NCI-H510A (cell line): ENCODE data around the gene IGF2.
"Not testable (repeated sequence)": the region's sequence is repeated elsewhere in the genome, so short reads cannot be mapped to it uniquely, and the experiment has no call there.

Experiments used
- DNase-seq: peaks from one replicate; lab custom pipeline; 2025; lab: John Stamatoyannopoulos, UW

The IGF2 gene

GRCh38 chr11:2136209-2136951, 2.8 kb downstream of the IGF2 start:
- DNase-seq, result no peak

- DNase-seq, result no peak
These were observed 3.5 kb downstream of the IGF2 start for GRCh38 chr11:2135648-2136201.

DNA sequence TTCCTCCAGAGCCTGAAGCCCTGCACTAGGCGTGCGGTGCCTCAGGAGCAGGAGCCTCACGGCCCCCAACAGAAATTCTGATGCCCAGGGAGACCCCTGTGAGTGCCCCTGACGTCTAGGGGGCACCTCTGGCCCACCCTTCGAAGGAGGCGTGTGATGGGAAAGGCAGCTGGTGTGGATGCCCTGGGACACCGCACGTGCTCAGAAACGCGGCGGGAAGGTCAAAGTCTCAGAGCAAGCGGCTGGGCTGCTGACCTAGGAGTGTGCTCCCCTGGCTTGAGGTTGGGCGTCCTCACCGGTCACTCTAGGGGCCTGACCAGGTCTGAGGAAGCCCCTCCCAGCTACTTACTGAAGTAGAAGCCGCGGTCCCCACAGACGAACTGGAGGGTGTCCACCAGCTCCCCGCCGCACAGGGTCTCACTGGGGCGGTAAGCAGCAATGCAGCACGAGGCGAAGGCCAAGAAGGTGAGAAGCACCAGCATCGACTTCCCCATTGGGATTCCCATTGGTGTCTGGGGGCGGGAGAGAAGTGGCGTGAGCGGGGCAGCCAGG, 4.1 kb downstream of the IGF2 start:
- no peak for DNase-seq

GRCh38 chr11:2134022-2135010, 4.9 kb downstream of the IGF2 start:
- no peak for DNase-seq

GRCh38 chr11:2133241-2134021, 5.8 kb downstream of the IGF2 start:
- DNase-seq, result no peak

GRCh38 chr11:2132874-2133240, 6.3 kb downstream of the IGF2 start:
- no peak for DNase-seq

GRCh38 chr11:2132246-2132645, 6.9 kb downstream of the IGF2 start:
- DNase-seq, result no peak

DNA sequence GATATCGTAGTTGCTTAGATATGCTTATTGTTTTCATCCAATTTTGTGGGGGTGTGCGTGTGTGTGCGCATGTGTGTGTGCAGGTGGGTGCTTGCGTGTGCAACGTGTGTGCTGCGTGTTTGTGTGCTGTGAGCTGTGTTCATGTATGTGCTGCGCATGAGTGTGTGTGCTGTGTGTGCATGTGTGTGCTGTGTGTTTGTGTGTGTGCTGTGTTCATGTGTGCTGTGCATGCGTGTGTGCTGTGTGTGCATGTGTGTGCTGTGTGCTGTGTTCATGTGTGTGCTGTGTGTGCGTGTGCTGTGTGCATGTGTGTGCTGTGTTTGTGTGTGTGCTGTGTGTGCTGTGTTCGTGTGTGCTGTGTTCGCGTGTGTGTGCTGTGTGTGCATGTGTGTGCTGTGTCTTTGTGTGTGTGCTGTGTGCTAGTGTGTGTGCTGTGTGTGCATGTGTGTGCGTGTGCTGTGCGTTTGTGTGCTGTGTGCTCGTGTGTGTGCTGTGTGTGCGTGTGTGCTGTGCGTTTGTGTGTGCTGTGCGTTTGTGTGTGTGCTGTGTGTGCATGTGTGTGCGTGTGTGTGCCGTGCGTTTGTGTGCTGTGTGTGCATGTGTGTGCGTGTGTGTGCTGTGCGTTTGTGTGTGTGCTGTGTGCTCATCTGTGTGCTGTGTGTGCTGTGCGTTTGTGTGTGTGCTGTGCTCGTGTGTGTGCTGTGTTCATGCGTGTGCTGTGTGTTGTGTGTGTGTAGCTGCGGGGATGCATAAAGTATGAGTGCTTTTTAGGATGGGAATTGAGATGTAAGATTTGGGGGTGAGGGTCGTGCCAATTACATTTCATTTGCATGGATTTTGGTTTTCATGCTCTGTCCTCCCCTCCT, 7.6 kb downstream of the IGF2 start:
- no peak for DNase-seq

GRCh38 chr11:2130881-2131352, 8.3 kb downstream of the IGF2 start:
- no peak for DNase-seq

DNA sequence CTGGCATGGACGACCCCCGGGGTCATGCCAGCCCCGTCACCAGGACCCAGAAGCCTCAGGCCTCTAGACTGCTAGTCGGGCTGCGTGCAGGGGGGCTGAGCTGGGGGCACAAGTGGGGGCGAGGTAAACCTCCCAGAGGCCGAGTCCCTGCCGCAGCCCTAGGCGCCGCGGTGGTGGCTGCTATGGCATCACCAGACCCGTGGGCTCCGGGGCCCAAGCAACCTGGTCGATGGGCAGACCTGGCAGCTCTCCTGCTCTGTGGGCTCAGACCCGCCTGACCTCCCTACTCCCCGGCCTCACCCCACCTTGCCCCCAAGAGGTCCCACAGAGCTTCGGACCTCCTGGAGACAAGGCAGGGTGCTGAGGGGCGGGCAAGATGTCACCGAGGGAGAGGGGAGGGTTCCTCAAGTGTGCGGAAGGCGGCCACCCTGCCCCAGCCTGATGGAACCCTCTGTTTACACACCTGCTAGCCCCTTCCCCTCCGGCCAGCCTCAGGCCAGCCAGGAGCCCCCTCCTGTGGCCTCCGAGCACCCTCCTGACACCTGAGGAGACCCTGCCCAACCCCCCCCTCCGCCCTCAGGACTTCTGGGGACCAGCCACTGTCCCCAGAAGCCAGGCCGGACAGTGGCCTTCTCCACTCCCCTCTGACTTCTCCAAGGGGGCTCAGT, 9.4 kb downstream of the IGF2 start:
- no peak for DNase-seq

DNA sequence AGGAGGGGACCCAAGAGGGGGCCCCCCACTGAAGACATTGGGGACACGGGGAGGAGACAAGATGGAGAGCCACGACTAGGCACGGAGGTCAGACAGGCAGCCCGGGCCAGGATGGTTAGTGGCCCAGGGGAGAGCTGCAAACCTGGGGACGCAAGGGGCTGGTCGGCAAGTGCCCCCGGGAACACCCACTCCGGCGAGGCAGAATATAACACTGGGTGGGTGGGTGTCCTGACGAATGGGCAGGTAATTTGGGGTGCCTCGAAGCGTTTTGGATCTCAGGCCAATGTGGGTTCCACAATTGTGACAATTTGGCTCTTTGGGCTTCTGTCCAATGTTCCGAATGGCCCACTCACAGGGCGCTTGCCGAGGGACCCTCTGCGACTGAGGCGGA, 9.9 kb downstream of the IGF2 start:
- no peak for DNase-seq

DNA sequence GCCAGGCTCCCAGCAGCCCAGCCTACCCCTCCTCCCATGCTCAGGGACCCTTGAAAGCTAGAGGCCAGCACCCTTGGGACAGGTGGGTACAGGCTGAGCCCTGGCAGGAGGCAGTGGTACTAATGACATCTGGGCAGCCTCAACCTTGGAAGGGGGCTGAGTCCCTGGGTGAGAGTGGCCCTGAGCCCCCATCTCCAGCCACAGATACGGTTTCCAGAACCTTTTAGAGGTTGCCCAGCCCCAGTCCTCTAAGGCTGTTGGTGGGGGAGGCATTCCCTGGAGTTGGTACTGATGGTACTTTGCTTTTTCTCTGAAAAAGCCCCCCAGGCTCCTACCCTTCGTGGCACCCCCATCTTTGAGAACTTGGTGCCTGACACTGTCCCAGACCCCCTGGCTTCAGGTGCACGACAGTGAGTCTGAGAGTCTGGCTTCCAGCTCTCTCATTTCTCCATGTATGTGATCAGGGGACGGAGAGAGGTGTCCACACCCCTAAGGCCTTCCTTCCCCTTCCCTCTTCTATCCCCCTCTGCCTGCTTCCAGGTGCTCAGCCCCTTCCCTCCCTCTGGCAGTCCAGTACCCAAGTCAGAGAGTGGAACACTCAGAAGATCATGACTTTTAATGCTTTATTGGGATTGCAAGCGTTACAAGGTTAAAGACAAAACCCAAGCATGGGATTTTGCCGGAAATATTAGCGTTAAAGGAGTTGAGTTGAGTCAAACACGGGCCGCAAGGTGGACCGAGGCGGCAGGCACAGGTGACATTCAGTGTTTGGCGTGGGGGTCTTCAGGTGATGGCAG, 10.5 kb downstream of the IGF2 start:
- DNase-seq, result no peak

DNA sequence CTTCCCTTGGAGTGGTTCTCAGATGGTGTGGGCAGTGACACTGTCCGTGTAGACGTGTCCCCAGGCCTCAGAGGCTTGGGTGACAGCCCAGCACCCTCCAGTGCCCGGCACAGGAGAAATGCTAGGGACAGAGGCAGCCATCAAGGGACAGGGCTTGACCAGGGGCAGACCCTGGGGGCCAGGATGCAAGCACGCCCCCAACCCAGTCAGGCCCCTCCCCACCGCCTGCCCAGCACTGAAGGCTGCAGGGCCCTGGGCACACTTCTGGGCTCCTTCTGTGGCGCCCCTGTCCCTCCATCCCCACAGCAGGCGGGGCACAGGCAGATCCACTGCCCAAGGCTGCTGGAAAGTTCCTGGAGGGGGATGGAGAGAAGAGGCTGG, 11.1 kb downstream of the IGF2 start:
- DNase-seq, result no peak

- DNase-seq, result no peak
These were observed 11.6 kb downstream of the IGF2 start for GRCh38 chr11:2127482-2128129.

DNA sequence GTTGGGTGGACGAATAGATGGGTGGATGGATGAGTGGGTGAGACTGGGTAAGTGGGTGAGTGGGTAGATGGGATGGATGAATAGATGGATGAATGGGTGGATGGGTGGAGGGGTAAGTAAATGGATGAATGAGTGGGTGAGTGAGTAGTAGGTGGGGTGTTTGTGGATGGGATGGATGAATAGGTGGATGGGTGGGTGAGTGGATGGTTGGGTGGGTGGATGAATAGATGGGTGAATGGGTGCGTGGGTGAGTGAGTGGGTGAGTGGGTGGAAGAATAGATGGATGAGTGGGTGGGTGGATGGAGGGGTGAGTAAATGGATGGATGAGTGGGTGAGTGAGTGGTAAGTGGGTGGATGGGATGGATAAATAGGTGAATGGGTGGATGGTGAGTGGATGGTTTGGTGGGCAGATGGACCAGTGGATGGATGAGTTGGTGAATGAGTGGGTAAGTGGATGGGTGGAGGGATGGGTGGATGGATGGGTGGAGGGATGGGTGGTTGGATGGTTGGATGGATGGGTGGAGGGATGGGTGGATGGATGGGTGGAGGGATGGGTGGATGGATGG, 12.6 kb downstream of the IGF2 start:
- DNase-seq, result no peak

DNA sequence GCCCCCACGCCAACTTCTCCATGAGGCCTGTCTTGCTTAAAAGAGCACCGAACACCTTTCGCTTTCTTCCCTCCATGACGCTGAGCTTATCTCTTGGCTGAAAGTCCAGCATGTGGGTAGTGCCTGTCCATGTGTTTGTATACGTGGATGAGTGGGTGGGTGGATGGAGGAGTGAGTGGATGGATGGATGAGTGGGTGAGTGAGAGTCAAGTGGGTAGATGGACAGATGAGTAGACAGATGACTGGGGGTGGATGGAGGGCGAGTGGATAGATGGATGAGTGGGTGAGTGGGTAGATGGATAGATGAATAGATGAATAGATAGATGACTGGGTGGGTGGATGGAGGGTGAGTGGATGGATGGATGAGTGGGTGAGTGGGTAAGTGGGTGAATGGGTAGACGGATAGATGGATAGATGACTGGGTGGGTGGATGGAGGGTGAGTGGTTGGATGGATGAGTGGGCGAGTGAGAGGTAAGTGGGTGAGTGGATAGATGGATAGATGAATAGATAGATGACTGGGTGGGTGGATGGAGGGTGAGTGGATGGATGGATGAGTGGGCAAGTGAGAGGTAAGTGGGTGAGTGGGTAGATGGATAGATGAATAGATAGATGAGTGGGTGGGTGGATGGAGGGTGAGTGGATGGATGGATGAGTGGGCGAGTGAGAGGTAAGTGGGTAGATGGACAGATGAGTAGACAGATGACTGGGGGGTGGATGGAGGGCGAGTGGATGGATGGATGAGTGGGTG, 14.3 kb downstream of the IGF2 start:
- DNase-seq, result not testable (repeated sequence)

- DNase-seq, result no peak
These were observed 15.6 kb downstream of the IGF2 start for GRCh38 chr11:2123628-2123960.
